Coronary artery (tissue), 2 donors: Measurements from ENCODE around the gene ZNF563.

Experiments
- DNase-seq: peaks from one replicate; pipeline ENCODE4 v3.0.0-alpha.2; 2017; ENCODE audit warnings: low spot score
- H3K27ac ChIP-seq, 2 donors: fragments of 200-600 bp; sonication (generic); one replicate each; pipeline ENCODE4 v1.5.1; 2016 to 2019
- H3K4me3 ChIP-seq: fragments of 200-600 bp; sonication (generic); 2 replicates; pipeline ENCODE4 v1.5.1; 2016; ENCODE audit warnings: mild to moderate bottlenecking, moderate library complexity
- CTCF ChIP-seq: fragments of 200-600 bp; sonication (generic); IDR thresholded peaks from one replicate; pipeline ENCODE4 v1.5.1; 2019; ENCODE audit warnings: antibody characterized with exemption

ZNF563 gene

DNA sequence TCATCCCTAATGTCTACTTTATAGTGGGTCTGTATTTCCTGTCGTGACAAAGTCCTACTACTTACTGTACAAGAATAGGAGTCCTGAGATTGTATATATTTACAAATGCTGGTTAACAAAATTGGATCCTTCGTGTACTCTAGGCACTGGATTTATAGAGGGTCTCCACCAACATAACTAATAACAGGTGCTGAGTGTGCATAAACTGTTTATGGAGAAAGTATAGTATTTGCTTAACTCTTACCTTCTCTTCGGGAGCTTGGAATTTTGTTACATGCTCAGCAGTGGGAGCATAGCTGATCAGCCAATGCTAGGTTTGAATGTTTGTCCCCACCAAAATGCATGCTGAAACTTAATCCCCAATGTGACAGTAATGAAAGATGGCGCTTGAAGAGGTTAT lies 19.9 kb upstream of the ZNF563 start:
- no peak for TF ChIP-seq CTCF
- no peak for DNase-seq
- no peak overlapping the region for H3K4me3 ChIP-seq
- H3K27ac ChIP-seq = no peak overlapping the region

GRCh38 chr19:12350890-12351197 lies 17.4 kb upstream of the ZNF563 start:
- no peak for DNase-seq
- Histone ChIP-seq H3K27ac (no peak overlapping the region), H3K4me3 (no peak overlapping the region)
- TF ChIP-seq CTCF = no peak

- DNase-seq = no peak
- Histone ChIP-seq H3K27ac (no peak overlapping the region), H3K4me3 (no peak overlapping the region)
- no peak for TF ChIP-seq CTCF
Observed at GRCh38 chr19:12350185-12350889, 16.9 kb upstream of the ZNF563 start.

GRCh38 chr19:12346896-12347295 lies 13.5 kb upstream of the ZNF563 start:
- no peak for DNase-seq
- no peak overlapping the region for H3K4me3 ChIP-seq
- TF ChIP-seq CTCF = no peak

GRCh38 chr19:12345197-12345596 lies 11.8 kb upstream of the ZNF563 start:
- no peak for TF ChIP-seq CTCF
- DNase-seq = no peak
- H3K27ac ChIP-seq = no peak overlapping the region
- no peak overlapping the region for H3K4me3 ChIP-seq

More at GRCh38 chr19:12346896-12347295, 13.5 kb upstream of the ZNF563 start:
- H3K27ac ChIP-seq = no peak overlapping the region

DNA sequence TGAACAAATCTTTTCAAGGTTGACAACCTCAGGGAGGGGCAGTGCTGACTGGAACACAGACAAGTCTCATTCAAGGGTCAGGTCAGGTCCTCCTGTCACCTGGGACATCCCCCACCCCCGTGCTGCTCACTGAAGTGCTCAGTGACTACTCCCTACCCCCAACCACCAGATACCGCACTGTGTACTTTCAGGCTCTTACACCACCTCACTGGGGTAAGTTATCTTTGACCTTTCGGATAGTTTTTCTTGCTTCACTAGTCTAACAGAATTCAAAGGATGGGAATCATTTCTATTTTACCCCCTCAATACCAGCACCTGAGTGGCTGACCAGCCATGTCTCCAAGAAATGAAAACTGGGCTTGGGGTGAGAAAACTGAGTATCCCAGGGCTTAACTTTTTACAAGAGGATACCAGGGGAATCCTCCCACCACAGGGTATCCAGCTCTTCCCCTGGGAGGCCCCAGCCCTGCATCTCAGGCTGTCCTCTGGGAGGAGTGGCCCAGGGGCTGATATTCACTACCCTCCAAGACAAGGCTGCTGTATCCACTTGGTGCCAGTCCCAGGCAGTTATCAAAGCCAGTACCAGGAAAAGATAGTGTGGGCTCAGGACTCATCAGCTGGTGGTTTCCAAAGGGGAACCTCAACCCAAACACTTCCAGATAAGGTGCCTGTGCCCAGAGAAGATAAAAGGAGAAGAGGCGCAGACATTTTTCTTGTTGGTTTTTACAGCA lies 2.1 kb downstream of the ZNF563 start:
- no peak for TF ChIP-seq CTCF
- no peak for DNase-seq
- no peak overlapping the region for H3K27ac ChIP-seq

DNA sequence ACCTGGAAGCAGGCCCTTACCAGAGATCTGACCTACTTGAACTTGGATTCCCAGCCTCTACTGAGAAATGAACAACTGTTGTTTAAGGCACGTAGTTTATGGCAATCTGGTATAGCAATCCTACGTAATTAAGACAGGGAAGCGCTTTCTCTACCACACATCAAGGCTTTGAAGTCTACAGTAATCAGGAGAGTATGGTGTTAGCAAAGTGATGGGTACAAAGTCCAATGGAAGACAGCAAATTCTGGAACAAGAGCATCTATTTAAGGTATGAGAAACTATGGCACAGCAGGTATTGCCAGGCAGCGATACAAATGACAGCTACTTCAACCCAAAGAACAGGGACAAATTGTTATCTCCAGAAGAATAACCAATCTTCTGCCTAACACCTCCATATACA lies 3.1 kb downstream of the ZNF563 start:
- no peak overlapping the region for H3K27ac ChIP-seq
- no peak for DNase-seq
- no peak for TF ChIP-seq CTCF

More for the DNA sequence above, 2.1 kb downstream of the ZNF563 start:
- H3K4me3 ChIP-seq = no peak overlapping the region

More for the DNA sequence above, 3.1 kb downstream of the ZNF563 start:
- H3K4me3 ChIP-seq = no peak overlapping the region
